GM12801 (cell line): ENCODE measurements around the gene DUSP28.
A peak's percentile ranks its signal among the peaks of the same experiment; 100 is the strongest.

ENCODE experiments used
- TF ChIP-seq, protein P1 (sequence below): IDR thresholded peaks from one replicate; pipeline ENCODE4 v1.5.1; 2011; ENCODE audit warnings: control low read depth; ENCODE audit not compliant: insufficient read length; ENCODE audit errors: extremely low read depth

Gene DUSP28

DNA sequence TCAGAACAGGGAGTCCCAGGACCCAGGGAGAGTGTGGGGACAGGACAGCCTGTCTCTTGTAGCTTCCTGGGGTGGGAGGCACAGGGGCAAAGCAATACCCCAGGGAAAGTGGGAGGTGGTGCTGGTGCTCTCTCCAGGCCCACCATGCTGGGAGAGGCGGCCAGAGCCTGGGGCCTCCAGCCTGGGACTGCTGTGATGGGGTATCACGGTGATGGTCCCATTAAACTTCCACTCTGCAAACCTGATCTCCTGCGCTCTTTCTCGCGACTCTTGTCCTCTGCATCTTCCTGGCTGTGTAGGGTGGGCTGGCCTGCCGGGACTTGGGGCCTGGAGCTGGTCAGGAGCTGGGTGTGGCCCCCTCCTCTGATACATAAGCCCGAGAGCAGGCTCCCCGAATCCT lies 18.3 kb downstream of the DUSP28 start:
- TF ChIP-seq, protein P1, sequence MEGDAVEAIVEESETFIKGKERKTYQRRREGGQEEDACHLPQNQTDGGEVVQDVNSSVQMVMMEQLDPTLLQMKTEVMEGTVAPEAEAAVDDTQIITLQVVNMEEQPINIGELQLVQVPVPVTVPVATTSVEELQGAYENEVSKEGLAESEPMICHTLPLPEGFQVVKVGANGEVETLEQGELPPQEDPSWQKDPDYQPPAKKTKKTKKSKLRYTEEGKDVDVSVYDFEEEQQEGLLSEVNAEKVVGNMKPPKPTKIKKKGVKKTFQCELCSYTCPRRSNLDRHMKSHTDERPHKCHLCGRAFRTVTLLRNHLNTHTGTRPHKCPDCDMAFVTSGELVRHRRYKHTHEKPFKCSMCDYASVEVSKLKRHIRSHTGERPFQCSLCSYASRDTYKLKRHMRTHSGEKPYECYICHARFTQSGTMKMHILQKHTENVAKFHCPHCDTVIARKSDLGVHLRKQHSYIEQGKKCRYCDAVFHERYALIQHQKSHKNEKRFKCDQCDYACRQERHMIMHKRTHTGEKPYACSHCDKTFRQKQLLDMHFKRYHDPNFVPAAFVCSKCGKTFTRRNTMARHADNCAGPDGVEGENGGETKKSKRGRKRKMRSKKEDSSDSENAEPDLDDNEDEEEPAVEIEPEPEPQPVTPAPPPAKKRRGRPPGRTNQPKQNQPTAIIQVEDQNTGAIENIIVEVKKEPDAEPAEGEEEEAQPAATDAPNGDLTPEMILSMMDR, result no peak

DNA sequence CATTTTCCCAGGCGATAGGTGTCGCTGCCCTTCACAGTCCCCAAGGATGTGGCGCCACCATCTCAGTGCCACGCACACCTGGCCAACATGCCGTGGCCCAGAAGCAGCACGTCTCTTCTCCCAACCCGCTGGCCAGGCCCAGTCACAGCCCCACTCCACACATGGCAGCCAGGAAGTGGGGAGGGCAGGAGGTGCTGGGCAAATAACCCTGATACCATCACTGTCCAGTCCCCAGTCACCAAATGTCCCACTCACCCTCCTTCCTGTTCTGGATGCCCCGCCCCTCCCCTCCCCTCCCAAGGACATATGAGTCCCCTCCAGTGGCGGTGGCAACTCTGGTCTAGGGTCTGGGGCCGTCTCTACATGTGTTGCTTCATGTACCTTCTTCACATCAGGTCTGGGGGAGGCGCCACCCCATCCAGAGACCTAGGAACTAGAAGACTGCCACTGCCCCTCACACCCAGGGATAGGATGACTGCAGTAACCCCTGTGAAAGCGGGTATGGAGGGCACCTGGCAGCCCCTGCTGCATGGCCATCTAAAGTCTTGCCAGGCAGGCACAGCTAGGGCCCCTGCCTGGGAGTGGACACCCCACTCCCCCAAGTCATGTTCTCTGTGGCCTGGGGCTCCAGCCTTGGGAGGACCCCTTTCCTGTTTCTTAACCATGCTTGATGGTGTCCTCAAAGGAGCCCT lies 19.1 kb downstream of the DUSP28 start:
- TF ChIP-seq, protein P1, result no peak

DNA sequence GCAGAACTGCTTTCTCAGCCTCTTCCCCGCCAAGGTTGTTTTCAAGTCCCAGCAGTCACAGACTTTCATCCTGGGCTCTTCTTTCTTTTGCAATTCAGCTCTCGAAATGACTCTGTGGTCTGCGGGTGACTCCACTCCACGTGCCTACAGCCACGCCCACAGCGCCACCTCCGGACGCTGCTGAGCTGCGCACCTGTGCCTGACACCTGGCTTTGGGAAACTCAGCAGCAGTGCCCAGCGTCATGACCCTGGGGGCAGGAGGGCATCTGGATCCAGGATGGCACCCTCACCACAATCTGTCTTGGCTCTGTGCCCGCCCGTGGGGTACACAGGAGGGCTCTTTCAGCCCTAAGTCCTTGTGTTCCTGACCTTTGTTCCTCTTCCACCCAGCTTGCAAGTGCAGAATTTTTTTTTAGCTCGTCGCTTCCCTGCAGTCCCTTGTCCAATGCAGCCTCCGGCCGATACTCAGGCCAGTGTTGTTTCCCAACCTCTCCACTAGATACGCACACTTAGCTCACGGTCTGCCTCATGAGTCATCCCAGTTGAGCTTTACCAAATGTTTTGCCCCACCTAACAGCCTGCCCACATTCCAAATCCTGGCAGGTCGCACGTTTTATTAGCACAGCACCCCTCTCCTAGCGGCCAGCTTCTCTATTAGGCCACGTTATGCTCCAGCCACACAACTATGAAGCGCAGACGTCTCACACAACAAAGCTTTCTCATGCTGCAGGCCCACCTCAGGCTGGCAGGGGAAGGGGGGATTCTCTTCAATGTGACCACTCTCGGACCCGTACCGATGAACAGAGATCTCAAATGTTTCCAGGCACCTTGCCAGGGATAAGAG lies 19.8 kb downstream of the DUSP28 start:
- TF ChIP-seq, protein P1, result peak; percentile 7

DNA sequence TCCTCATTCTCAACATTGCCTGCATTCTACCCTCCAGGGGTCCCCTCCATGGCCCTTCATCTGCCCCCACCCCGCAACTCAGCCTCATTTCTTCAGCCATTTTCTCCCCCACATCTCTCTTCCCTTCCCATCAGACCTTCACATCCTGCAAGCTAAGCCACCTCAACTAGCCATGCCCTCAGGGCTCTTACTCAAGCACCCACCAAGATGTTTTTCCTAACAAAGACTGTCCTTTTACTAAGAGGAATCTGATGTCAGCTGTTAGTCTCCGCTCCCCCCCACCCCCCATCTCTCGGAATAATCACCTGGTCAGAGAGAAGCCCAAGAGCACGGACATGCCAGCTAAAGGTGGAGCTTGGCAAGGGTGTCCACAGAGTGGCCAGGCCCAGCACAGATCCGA lies 21.7 kb downstream of the DUSP28 start:
- TF ChIP-seq, protein P1, result no peak

DNA sequence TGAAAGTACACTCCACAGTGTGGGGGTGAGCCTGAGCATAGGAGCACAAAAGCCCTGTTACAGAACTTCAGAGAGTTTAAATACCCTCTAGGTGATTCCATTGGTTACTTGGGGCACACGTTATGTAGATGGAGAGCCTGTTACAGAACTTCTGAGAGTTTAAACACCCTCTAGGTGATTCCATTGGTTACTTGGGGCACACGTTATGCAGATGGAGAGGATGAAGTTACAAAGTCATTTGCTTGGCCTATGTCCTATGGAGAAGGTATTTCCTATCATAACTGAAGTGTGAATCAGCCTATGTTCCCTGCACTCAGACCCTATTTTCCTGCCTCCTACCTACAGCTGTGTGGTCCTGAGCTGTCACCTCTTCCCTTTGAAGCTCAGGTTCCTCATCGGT lies 22.6 kb downstream of the DUSP28 start:
- TF ChIP-seq, protein P1, result no peak

DNA sequence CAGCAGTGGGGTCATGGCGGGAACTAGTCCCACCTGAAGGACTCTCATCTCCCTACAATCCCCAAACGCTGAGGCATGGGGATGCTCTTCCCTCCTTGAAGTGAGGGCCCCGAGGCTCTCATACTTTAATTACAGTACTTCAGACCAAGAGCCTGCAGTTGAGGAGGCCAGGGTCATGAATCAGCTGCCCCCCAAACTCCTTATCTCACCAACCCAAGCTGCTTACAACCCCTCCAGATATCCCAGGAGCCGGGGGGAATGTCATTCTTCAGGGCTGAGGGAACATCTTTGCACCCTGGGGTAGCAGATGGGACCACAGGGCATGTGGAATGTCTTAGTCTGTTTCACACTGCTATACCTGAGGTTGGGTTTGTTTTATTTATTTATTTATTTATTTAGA lies 23.6 kb downstream of the DUSP28 start:
- TF ChIP-seq, protein P1, result no peak

DNA sequence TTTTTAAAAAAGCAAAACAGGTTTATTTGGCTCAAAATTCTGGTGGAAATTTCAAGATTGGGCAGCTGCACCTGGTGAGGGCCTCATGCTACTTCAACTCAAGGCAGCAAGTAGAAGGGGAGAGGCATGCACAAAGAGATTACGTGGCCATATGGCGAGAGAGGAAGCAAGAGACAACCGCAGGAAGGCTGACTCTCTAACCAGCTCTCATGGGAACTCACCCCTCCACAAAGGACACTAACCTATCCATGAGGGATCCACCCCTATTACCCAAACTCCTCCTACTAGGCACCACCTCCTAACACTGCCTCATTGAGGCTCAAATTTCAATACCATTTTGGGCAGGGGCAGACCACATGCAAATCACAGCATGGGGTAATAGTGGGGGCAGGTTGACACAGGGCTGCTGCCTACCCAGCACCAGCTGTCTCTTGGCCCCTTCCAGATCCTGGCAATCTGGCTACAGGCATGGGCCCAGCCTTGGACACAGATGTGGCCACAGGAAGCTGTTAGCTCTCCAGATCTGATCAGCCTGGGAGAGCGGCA lies 24.4 kb downstream of the DUSP28 start:
- TF ChIP-seq, protein P1, result no peak
